ENCODE data around the gene MED31.
"Not testable (repeated sequence)": the region's sequence is repeated elsewhere in the genome, so short reads cannot be mapped to it uniquely, and the experiment has no call there.

Gene MED31

GRCh38 chr17:6626616-6627015 is 24.8 kb downstream of the MED31 start:
- no peak for DNase-seq (ENCODE audit: low read depth)

GRCh38 chr17:6623941-6624340 is 27.5 kb downstream of the MED31 start:
- no peak for DNase-seq (ENCODE audit: low read depth)

- DNase-seq (ENCODE audit: low read depth): no peak
These were observed 40.2 kb downstream of the MED31 start for GRCh38 chr17:6611231-6611630.

GRCh38 chr17:6610011-6610410 is 41.4 kb downstream of the MED31 start:
- DNase-seq (ENCODE audit: low read depth): no peak

GRCh38 chr17:6608321-6608720 is 43.1 kb downstream of the MED31 start:
- DNase-seq (ENCODE audit: low read depth): no peak

- DNase-seq (ENCODE audit: low read depth): no peak
These were observed 46.3 kb downstream of the MED31 start for GRCh38 chr17:6605142-6605541.

GRCh38 chr17:6603744-6604325 is 47.6 kb downstream of the MED31 start:
- no peak for DNase-seq (ENCODE audit: low read depth)

- DNase-seq (ENCODE audit: low read depth): no peak
These were observed 49.3 kb downstream of the MED31 start for GRCh38 chr17:6602141-6602540.

- no peak for DNase-seq (ENCODE audit: low read depth)
These were observed 52.0 kb downstream of the MED31 start for GRCh38 chr17:6599364-6599763.

- DNase-seq (ENCODE audit: low read depth): no peak
These were observed 53.7 kb downstream of the MED31 start for GRCh38 chr17:6597727-6598126.

- DNase-seq (ENCODE audit: low read depth): no peak
These were observed 54.5 kb downstream of the MED31 start for GRCh38 chr17:6596941-6597340.

GRCh38 chr17:6596511-6596910 is 54.9 kb downstream of the MED31 start:
- no peak for DNase-seq (ENCODE audit: low read depth)

GRCh38 chr17:6596081-6596480 is 55.3 kb downstream of the MED31 start:
- no peak for DNase-seq (ENCODE audit: low read depth)

- DNase-seq (ENCODE audit: low read depth): not testable (repeated sequence)
These were observed 58.0 kb downstream of the MED31 start for GRCh38 chr17:6593371-6593770.

Data from CMK (cell line).